Endothelial cell of umbilical vein (primary cell): ENCODE measurements around the gene VDR. TPM values are rescaled to one million over a fixed set of nuclear protein-coding genes. Genes with fewer than 3 reads are reported as not detected.

Experiments used
- BruUV-seq: library from RNA; stranded (reverse); fragments of 400-500 nt; replicated peaks from 2 replicates; lab custom pipeline; 2021; lab: Mats Ljungman, UMichigan
- CTCF ChIA-PET: fragments of 300-600, 350-600 bp; sonication (Branson Sonifier 250); formaldehyde crosslinking; loops from one replicate; lab custom pipeline; 2021; ENCODE audit warnings: antibody characterized with exemption, inconsistent platforms; lab: Charles Lee
- POLR2A ChIA-PET: fragments of 300-600, 350-600 bp; sonication (Branson Sonifier 250); formaldehyde crosslinking; loops from one replicate; lab custom pipeline; 2021; ENCODE audit warnings: antibody characterized with exemption, inconsistent platforms; lab: Charles Lee
- DNase-seq: peaks from one replicate; pipeline ENCODE4 v3.0.0-alpha.2; 2011; ENCODE audit warnings: low read depth, low spot score
- FAIRE-seq: peaks from 2 replicates; lab custom pipeline; 2011; peaks lifted over from hg19 to GRCh38; lab: Jason Lieb, UNC
- H2AFZ ChIP-seq: 2 replicates; pipeline ENCODE4 v1.6.0; 2012; ENCODE audit warnings: low read depth, low read length, control low read depth, inconsistent platforms
- H3K27ac ChIP-seq: 2 replicates; pipeline ENCODE4 v1.5.1; 2011; ENCODE audit warnings: low read depth, mild to moderate bottlenecking, control low read depth, low read length, moderate library complexity; ENCODE audit not compliant: insufficient read depth
- H3K27me3 ChIP-seq, 2 experiments: 2 replicates each; pipeline versions ENCODE4 v1.6.0 to v1.6.1; 2011; ENCODE audit warnings: low read length in 2 of 2, mixed read lengths in 1 of 2; ENCODE audit not compliant: control insufficient read depth in 2 of 2, insufficient read depth in 2 of 2
- H3K36me3 ChIP-seq, 2 experiments: 2 replicates in 1 of 2; 3 replicates in 1 of 2; pipeline ENCODE4 v1.5.1; 2011; ENCODE audit warnings: low read length in 2 of 2, mild to moderate bottlenecking in 1 of 2, moderate library complexity in 1 of 2; ENCODE audit not compliant: control insufficient read depth in 2 of 2, insufficient read depth in 2 of 2; ENCODE audit errors: extremely low read depth in 1 of 2
- H3K4me1 ChIP-seq: 3 replicates; pipeline ENCODE4 v1.5.1; 2011; ENCODE audit warnings: mild to moderate bottlenecking, low read length; ENCODE audit not compliant: control insufficient read depth, insufficient read depth; ENCODE audit errors: extremely low read depth
- H3K4me2 ChIP-seq: 2 replicates; pipeline ENCODE4 v1.6.1; 2011; ENCODE audit warnings: low read length, control low read depth, mixed read lengths; ENCODE audit not compliant: insufficient read depth
- H3K4me3 ChIP-seq, 3 experiments: fragments of 200-600 bp in 1 of 3; sonication (generic), shearing (Covaris generic) in 1 of 3; replicated peaks in 1 of 3; 2 replicates each; pipeline ENCODE4 v1.5.1; 2011 to 2016; ENCODE audit warnings: control low read depth in 3 of 3, low read length in 3 of 3, mild to moderate bottlenecking in 2 of 3, inconsistent platforms in 1 of 3, low read depth in 1 of 3, moderate library complexity in 1 of 3; ENCODE audit not compliant: insufficient read depth in 1 of 3
- H3K79me2 ChIP-seq: 2 replicates; pipeline ENCODE4 v1.6.0; 2012; ENCODE audit warnings: low read length, inconsistent platforms; ENCODE audit not compliant: control insufficient read depth, insufficient read depth
- H3K9ac ChIP-seq: replicated peaks from 2 replicates; pipeline ENCODE3; 2011; ENCODE audit warnings: low read length, control low read depth; ENCODE audit not compliant: insufficient read depth; ENCODE audit errors: extremely low read depth
- H3K9me1 ChIP-seq: replicated peaks from 3 replicates; pipeline ENCODE4 v1.6.0; 2011; ENCODE audit warnings: mild to moderate bottlenecking, low read length; ENCODE audit not compliant: control insufficient read depth, insufficient read depth; ENCODE audit errors: extremely low read depth
- H3K9me3 ChIP-seq: replicated peaks from 2 replicates; pipeline ENCODE4 v1.5.1; 2012; ENCODE audit warnings: low read length, inconsistent platforms; ENCODE audit not compliant: control insufficient read depth, insufficient read depth
- H4K20me1 ChIP-seq: replicated peaks from 2 replicates; pipeline ENCODE3; 2011; ENCODE audit warnings: mild to moderate bottlenecking, low read length; ENCODE audit not compliant: control insufficient read depth, insufficient read depth; ENCODE audit errors: extremely low read depth
- CTCF ChIP-seq, 2 donors: IDR thresholded peaks; 1 replicate in 1 of 2; 2 replicates in 1 of 2; pipeline ENCODE4 v1.5.1; 2011; ENCODE audit warnings: low read length in 2 of 2, mild to moderate bottlenecking in 2 of 2, moderate library complexity in 2 of 2, control low read depth in 1 of 2, inconsistent platforms in 1 of 2, low read depth in 1 of 2; ENCODE audit not compliant: insufficient read depth in 1 of 2; ENCODE audit errors: extremely low read depth in 1 of 2
- JUN ChIP-seq: IDR thresholded peaks from 2 replicates; pipeline ENCODE4 v1.6.1; 2011; ENCODE audit warnings: borderline replicate concordance, low read depth; ENCODE audit not compliant: insufficient read length, insufficient read depth
- dilution Hi-C: fragments of 300-500 bp; cut with MboI; formaldehyde crosslinking; loops from one replicate; pipeline ENCODE4 v1.15.0; 2019; ENCODE audit warnings: low sequenced_read_pairs; ENCODE audit not compliant: extremely low pct_ligation_motif_present
- intact Hi-C: fragments of 100-400 bp; cut with micrococcal nuclease; formaldehyde crosslinking; loops from one replicate; pipeline ENCODE4 v1.10.0; 2022
- polyA plus RNA-seq, 4 experiments: library from polyadenylated mRNA; depleted of rRNA in 3 of 4; stranded (reverse) in 3 of 4; unstranded in 1 of 4; fragments of >200 nt; gene quantifications; 2 replicates each; pipeline versions ENCODE4 v1.2.1 to v1.2.3, GENCODE V29; 2011 to 2012; ENCODE audit warnings: missing spikeins in 1 of 4
- total RNA-seq: library from RNA; stranded (reverse); gene quantifications from 2 replicates; pipeline ENCODE4 v1.2.3, GENCODE V29; 2021

VDR gene
- total and polyA plus RNA-seq, 2 donors (not counting 3 experiments of a cell fraction or from before 2014, with no cell fraction given), result 0.73 to 0.91 TPM

GRCh38 chr12:47817272-47818006 lies 87.4 kb downstream of the VDR start:
- Histone ChIP-seq H3K4me1 (peaks cover 73% of the 10 kb centered on the region), H3K9me1 (no peaks in the 10 kb centered on the region), H3K79me2 (peaks cover 71% of the 10 kb centered on the region), H3K27ac (peak overlapping the region; percentile 87), H2AFZ (no peak overlapping the region), H3K9ac (peak overlapping the region; percentile 91), H3K36me3 (peaks cover 4 to 7% of the 10 kb centered on the region in 2 experiments), H3K27me3 (no peaks in the 10 kb centered on the region), H3K9me3 (no peaks in the 10 kb centered on the region), H4K20me1 (no peaks in the 10 kb centered on the region), H3K4me2 (peak overlapping the region; percentile 89), H3K4me3 (peak overlapping the region; percentile 1 to 85 (median 79))
- no peak for TF ChIP-seq JUN
- peak; percentile 18 to 25 for TF ChIP-seq CTCF (IDR thresholded peaks at IDR 0.05; ENCODE audit: extremely low read depth in 1 of 2, insufficient read depth in 1 of 2, low read depth in 1 of 2, low read length in 2 of 2)
- no peak for DNase-seq
- intact Hi-C loops, result loop anchor here (1.0 to 5.0 kb wide), 4 partner anchors 9 to 1445 kb away; partner anchors contain the start of gene SLC38A2
- POLR2A ChIA-PET, result interaction anchor here (2.5 to 3.0 kb wide), 2 partner anchors 9 to 16 kb away, joined by 9 to 17 read pairs; no protein-coding TSS in a partner anchor
- CTCF ChIA-PET, result interaction anchor here (0.8 to 7.8 kb wide), 16 partner anchors 9 to 111 kb away, joined by 3 to 246 read pairs (median 4); partner anchors contain the start of genes RAPGEF3 and RPAP3
- BruUV-seq, result TSS peak; percentile 56
- FAIRE-seq, result no peak
- dilution Hi-C loops, result no loop called here
